Liver (tissue), 9 donors: ENCODE data around the gene NDFIP2. TPM values are rescaled to one million over a fixed set of nuclear protein-coding genes. Genes with fewer than 3 reads are reported as not detected.

Experiments
- DNase-seq: peaks from one replicate; pipeline ENCODE4 v3.0.0-alpha.2; 2017; ENCODE audit warnings: low spot score
- H3K27ac ChIP-seq, 2 donors: one replicate each; pipeline ENCODE4 v1.7.0; 2013; ENCODE audit warnings: inconsistent platforms in 2 of 2, low read length in 2 of 2, control low read depth in 1 of 2, low read depth in 1 of 2, mild to moderate bottlenecking in 1 of 2
- H3K27me3 ChIP-seq, 4 donors: one replicate each; pipeline versions ENCODE4 v1.6.1 to v1.7.0; 2013; ENCODE audit warnings: low read length in 3 of 4, inconsistent platforms in 1 of 4, mild to moderate bottlenecking in 1 of 4, moderate library complexity in 1 of 4; ENCODE audit not compliant: control insufficient read depth in 4 of 4, insufficient read depth in 4 of 4
- H3K36me3 ChIP-seq, 4 donors: one replicate each; pipeline versions ENCODE4 v1.6.1 to v1.7.0; 2013; ENCODE audit warnings: low read length in 3 of 4, mild to moderate bottlenecking in 3 of 4, low read depth in 1 of 4, moderate library complexity in 1 of 4; ENCODE audit not compliant: control insufficient read depth in 4 of 4, insufficient read depth in 3 of 4
- H3K4me1 ChIP-seq, 4 donors: one replicate each; pipeline versions ENCODE4 v1.6.1 to v1.7.0; 2013; ENCODE audit warnings: low read length in 3 of 4, mild to moderate bottlenecking in 3 of 4, moderate library complexity in 1 of 4; ENCODE audit not compliant: control insufficient read depth in 4 of 4, insufficient read depth in 4 of 4
- H3K4me3 ChIP-seq, 3 donors: one replicate each; pipeline versions ENCODE4 v1.6.1 to v1.7.0; 2013; ENCODE audit warnings: low read length in 3 of 3, control low read depth in 1 of 3, low read depth in 1 of 3, mild to moderate bottlenecking in 1 of 3
- H3K9ac ChIP-seq, 2 donors: one replicate each; pipeline ENCODE4 v1.7.0; 2013; ENCODE audit warnings: low read length in 2 of 2, mild to moderate bottlenecking in 2 of 2, moderate library complexity in 2 of 2, control low read depth in 1 of 2, low read depth in 1 of 2
- H3K9me3 ChIP-seq, 4 donors: one replicate each; pipeline versions ENCODE4 v1.6.1 to v1.7.0; 2013; ENCODE audit warnings: low read length in 3 of 4; ENCODE audit not compliant: control insufficient read depth in 4 of 4
- ATF3 ChIP-seq: IDR thresholded peaks from 2 replicates; pipeline ENCODE4 v1.6.1; 2016; ENCODE audit warnings: antibody characterized with exemption
- CTCF ChIP-seq: fragments of 150-350 bp; IDR thresholded peaks from 2 replicates; pipeline ENCODE4 v1.5.1; 2017; ENCODE audit warnings: improper control_type of control experiment, low read depth, low read length; ENCODE audit not compliant: missing input control
- FOXA1 ChIP-seq: IDR thresholded peaks from 2 replicates; pipeline ENCODE4 v1.6.1; 2016; ENCODE audit warnings: antibody characterized with exemption
- FOXA2 ChIP-seq: IDR thresholded peaks from 2 replicates; pipeline ENCODE4 v1.6.1; 2016; ENCODE audit warnings: antibody characterized with exemption
- HNF4G ChIP-seq: IDR thresholded peaks from 2 replicates; pipeline ENCODE4 v1.6.1; 2016; ENCODE audit warnings: antibody characterized with exemption
- JUND ChIP-seq, 2 donors: IDR thresholded peaks; 2 replicates each; pipeline ENCODE4 v1.6.1; 2016; ENCODE audit warnings: antibody characterized with exemption in 2 of 2
- NR2F2 ChIP-seq: IDR thresholded peaks from 2 replicates; pipeline ENCODE4 v1.6.1; 2016; ENCODE audit warnings: antibody characterized with exemption
- RAD21 ChIP-seq, 2 donors: IDR thresholded peaks; 2 replicates each; pipeline ENCODE4 v1.6.1; 2016; ENCODE audit warnings: antibody characterized with exemption in 2 of 2, mild to moderate bottlenecking in 2 of 2
- REST ChIP-seq: IDR thresholded peaks from 2 replicates; pipeline ENCODE4 v1.6.1; 2016; ENCODE audit warnings: antibody characterized with exemption, mild to moderate bottlenecking
- SP1 ChIP-seq: IDR thresholded peaks from 2 replicates; pipeline ENCODE4 v1.6.1; 2018; ENCODE audit warnings: antibody characterized with exemption, mild to moderate bottlenecking
- TAF1 ChIP-seq: conservative IDR thresholded peaks from 2 replicates; pipeline ENCODE4 v1.6.1; 2016; ENCODE audit warnings: antibody characterized with exemption, mild to moderate bottlenecking
- YY1 ChIP-seq: IDR thresholded peaks from 2 replicates; pipeline ENCODE4 v1.6.1; 2016; ENCODE audit warnings: antibody characterized with exemption, mild to moderate bottlenecking
- WGBS: extraction: QIAGEN DNeasy Blood & Tissue Kit; methylation state at CpG from one replicate; pipeline ENCODE4 v1.1.7; 2013; 5-methylcytosine and 5-hydroxymethylcytosine counted together
- polyA plus RNA-seq, 2 donors: library from polyadenylated mRNA; stranded (reverse) in 1 of 2; unstranded in 1 of 2; fragments of 200-250 nt in 1 of 2; fragments of >200 nt in 1 of 2; fragmentation: Nextera tagmentation in 1 of 2; extraction: Ambion mirVana in 1 of 2; gene quantifications; one replicate each; pipeline versions ENCODE4 v1.2.1 to v1.2.3, GENCODE V29; 2013 to 2015
- total RNA-seq, 2 donors: library from RNA; depleted of rRNA; stranded (reverse); fragments of >200 nt; gene quantifications; one replicate each; pipeline ENCODE4 v1.2.3, GENCODE V29; 2014
- donor health status: healthy.
- donor health status: healthy.
- donor health status: healthy.
- donor health status: healthy.
- donor health status: healthy.

NDFIP2 gene
- total and polyA plus RNA-seq, 4 donors, result 15.5 to 22.2 (median 16.3) TPM

- Histone ChIP-seq H3K9ac (no peak overlapping the region), H3K27me3 (no peaks in the 10 kb centered on the region), H3K27ac (no peak overlapping the region), H3K9me3 (no peaks in the 10 kb centered on the region), H3K4me3 (no peak overlapping the region), H3K4me1 (no peaks in the 10 kb centered on the region), H3K36me3 (no peaks in the 10 kb centered on the region)
- TF ChIP-seq CTCF (no peak), SP1 (no peak), YY1 (no peak)
- WGBS, result 87% methylated on average over 1 of the region's 1 CpG
- no peak for DNase-seq
These were observed 24.9 kb upstream of the NDFIP2 start for GRCh38 chr13:79456051-79456450.

GRCh38 chr13:79456656-79457365 is 24.1 kb upstream of the NDFIP2 start:
- WGBS, result 83% methylated on average over 1 of the region's 1 CpG
- no peaks in the 10 kb centered on the region for H3K36me3 ChIP-seq
- H3K27me3 ChIP-seq, result no peaks in the 10 kb centered on the region
- H3K27ac ChIP-seq, result no peak overlapping the region
- H3K4me1 ChIP-seq, result no peaks in the 10 kb centered on the region
- no peak overlapping the region for H3K4me3 ChIP-seq
- no peak for DNase-seq
- TF ChIP-seq HNF4G (no peak), FOXA2 (no peak), JUND (IDR thresholded peaks at IDR 0.05) (no peak), TAF1 (no peak), FOXA1 (no peak), ATF3 (no peak), REST (no peak)
- no peak overlapping the region for H3K9ac ChIP-seq
- H3K9me3 ChIP-seq, result no peaks in the 10 kb centered on the region

GRCh38 chr13:79457390-79457789 is 23.6 kb upstream of the NDFIP2 start:
- Histone ChIP-seq H3K27me3 (no peaks in the 10 kb centered on the region), H3K36me3 (no peaks in the 10 kb centered on the region), H3K4me1 (no peaks in the 10 kb centered on the region), H3K4me3 (no peak overlapping the region), H3K27ac (no peak overlapping the region), H3K9ac (no peak overlapping the region), H3K9me3 (no peaks in the 10 kb centered on the region)
- TF ChIP-seq REST (no peak), NR2F2 (no peak), RAD21 (IDR thresholded peaks at IDR 0.05) (no peak), JUND (IDR thresholded peaks at IDR 0.05) (no peak)
- DNase-seq, result no peak
- 75% methylated on average over 1 of the region's 1 CpG for WGBS
